ENCODE results near the gene SLC25A29. TPM values are rescaled to one million over a fixed set of nuclear protein-coding genes. Genes with fewer than 3 reads are reported as not detected.
A peak's percentile ranks its signal among the peaks of the same experiment; 100 is the strongest.
"Not testable (repeated sequence)": the region's sequence is repeated elsewhere in the genome, so short reads cannot be mapped to it uniquely, and the experiment has no call there.

SLC25A29 gene
- 24.2 TPM for total RNA-seq

GRCh38 chr14:100306101-100306997 is at the start of gene SLC25A29:
SLC25A29 (minus strand) TSS chr14:100306444; CDS start chr14:100306232, 212 bp downstream.
- DNase-seq, result peak; percentile 62

GRCh38 chr14:100350986-100351385 is 44.7 kb upstream of the SLC25A29 start:
- no peak for DNase-seq

- DNase-seq, result no peak
Measured at GRCh38 chr14:100350276-100350926, 44.2 kb upstream of the SLC25A29 start.

GRCh38 chr14:100348784-100349685 is 42.8 kb upstream of the SLC25A29 start:
- no peak for DNase-seq

GRCh38 chr14:100348253-100348729 is 42.0 kb upstream of the SLC25A29 start:
- DNase-seq, result no peak

GRCh38 chr14:100346306-100347091 is 40.3 kb upstream of the SLC25A29 start:
- DNase-seq, result no peak

- no peak for DNase-seq
Measured at GRCh38 chr14:100345711-100346110, 39.5 kb upstream of the SLC25A29 start.

GRCh38 chr14:100344657-100345056 is 38.4 kb upstream of the SLC25A29 start:
- not testable (repeated sequence) for DNase-seq

- not testable (repeated sequence) for DNase-seq
Measured at GRCh38 chr14:100342826-100343225, 36.6 kb upstream of the SLC25A29 start.

GRCh38 chr14:100342195-100342594 is 36.0 kb upstream of the SLC25A29 start:
- DNase-seq, result no peak

GRCh38 chr14:100341301-100342031 is 35.2 kb upstream of the SLC25A29 start:
- DNase-seq, result no peak

GRCh38 chr14:100340423-100340813 is 34.2 kb upstream of the SLC25A29 start:
- no peak for DNase-seq

GRCh38 chr14:100339766-100340422 is 33.6 kb upstream of the SLC25A29 start:
- DNase-seq, result no peak

- no peak for DNase-seq
Measured at GRCh38 chr14:100336618-100337530, 30.6 kb upstream of the SLC25A29 start.

- DNase-seq, result no peak
Measured at GRCh38 chr14:100334904-100335303, 28.7 kb upstream of the SLC25A29 start.

GRCh38 chr14:100333827-100334226 is 27.6 kb upstream of the SLC25A29 start:
- DNase-seq, result no peak

- DNase-seq, result no peak
Measured at GRCh38 chr14:100333311-100333710, 27.1 kb upstream of the SLC25A29 start.

GRCh38 chr14:100332797-100333196 is 26.6 kb upstream of the SLC25A29 start:
- no peak for DNase-seq

- no peak for DNase-seq
Measured at GRCh38 chr14:100332071-100332639, 25.9 kb upstream of the SLC25A29 start.

Measured in skin of body (tissue), 2 donors.